T-cell (primary cell): ENCODE results near the gene TMEM69. TPM values are rescaled to one million over a fixed set of nuclear protein-coding genes. Genes with fewer than 3 reads are reported as not detected.

ENCODE experiments used
- ATAC-seq, 4 experiments: fragments of 200-7000 bp in 3 of 4; fragments of 150-1000 bp in 1 of 4; cut with Tn5 transposase; replicated peaks in 1 of 4; 1 replicate in 3 of 4; 2 replicates in 1 of 4; pipeline ENCODE4 v1.10.0; 2021; ENCODE audit warnings: moderate library complexity in 3 of 4, mild to moderate bottlenecking in 2 of 4, moderate number of reproducible peaks in 1 of 4
- CTCF ChIA-PET, 2 donors: fragments of 300-600 bp; sonication (Branson Sonifier 250); formaldehyde crosslinking; loops; one replicate each; lab custom pipeline; 2022; ENCODE audit warnings: antibody characterized with exemption in 2 of 2; lab: Charles Lee
- POLR2A ChIA-PET, 2 donors: fragments of 300-600 bp; sonication (Branson Sonifier 250); formaldehyde crosslinking; loops; one replicate each; lab custom pipeline; 2022; ENCODE audit warnings: antibody characterized with exemption in 2 of 2; lab: Charles Lee
- DNase-seq, 35 experiments: peaks; one replicate each; pipeline versions ENCODE4 v3.0.0 to v3.0.0-alpha.2; 2013 to 2023
- H3K27ac ChIP-seq: one replicate; pipeline ENCODE4 v1.5.1; 2013; ENCODE audit warnings: low read length
- H3K27me3 ChIP-seq, 2 experiments: replicated peaks in 1 of 2; 1 replicate in 1 of 2; 2 replicates in 1 of 2; pipeline versions ENCODE4 v1.6.1 to v1.7.0; 2013; ENCODE audit warnings: low read length in 1 of 2, mixed read lengths in 1 of 2; ENCODE audit not compliant: control insufficient read depth in 2 of 2, insufficient read depth in 2 of 2; ENCODE audit errors: extremely low read depth in 1 of 2
- H3K36me3 ChIP-seq, 2 donors: 1 replicate in 1 of 2; 2 replicates in 1 of 2; pipeline versions ENCODE4 v1.6.1 to v1.7.0; 2013; ENCODE audit warnings: low read length in 1 of 2; ENCODE audit not compliant: control insufficient read depth in 2 of 2, insufficient read depth in 1 of 2; ENCODE audit errors: extremely low read depth in 1 of 2
- H3K4me1 ChIP-seq, 2 experiments: 1 replicate in 1 of 2; 2 replicates in 1 of 2; pipeline versions ENCODE4 v1.6.1 to v1.7.0; 2013; ENCODE audit warnings: low read length in 2 of 2, mixed read lengths in 1 of 2; ENCODE audit not compliant: insufficient read depth in 2 of 2, control insufficient read depth in 1 of 2; ENCODE audit errors: extremely low read depth in 1 of 2
- H3K4me3 ChIP-seq, 2 donors: 1 replicate in 1 of 2; 2 replicates in 1 of 2; pipeline versions ENCODE4 v1.5.1 to v1.7.0; 2013; ENCODE audit warnings: mild to moderate bottlenecking in 2 of 2, low read length in 1 of 2, moderate library complexity in 1 of 2; ENCODE audit not compliant: control insufficient read depth in 1 of 2; ENCODE audit errors: extremely low read depth in 1 of 2
- H3K9me3 ChIP-seq: 2 replicates; pipeline ENCODE4 v1.7.0; 2013
- H3K27ac Mint-ChIP-seq, 2 donors: one replicate each; pipeline ENCODE4 v1.8.0; 2020 to 2021; ENCODE audit warnings: mild to moderate bottlenecking in 2 of 2, mixed read lengths in 2 of 2
- H3K27me3 Mint-ChIP-seq, 2 donors: one replicate each; pipeline ENCODE4 v1.8.0; 2021 to 2022; ENCODE audit warnings: mixed read lengths in 2 of 2
- H3K36me3 Mint-ChIP-seq: one replicate; pipeline ENCODE4 v1.8.0; 2021; ENCODE audit warnings: mixed read lengths
- H3K4me1 Mint-ChIP-seq, 3 donors: one replicate each; pipeline ENCODE4 v1.8.0; 2020 to 2022; ENCODE audit warnings: mixed read lengths in 3 of 3, mild to moderate bottlenecking in 1 of 3
- H3K4me3 Mint-ChIP-seq, 3 donors: one replicate each; pipeline ENCODE4 v1.8.0; 2020 to 2022; ENCODE audit warnings: mild to moderate bottlenecking in 3 of 3, mixed read lengths in 3 of 3, moderate library complexity in 3 of 3
- H3K9me3 Mint-ChIP-seq, 3 donors: one replicate each; pipeline ENCODE4 v1.8.0; 2020 to 2022; ENCODE audit warnings: mixed read lengths in 3 of 3
- WGBS: methylation state at CpG from one replicate; pipeline ENCODE4 v1.1.5; 2013; ENCODE audit warnings: missing lambda C conversion rate; ENCODE audit not compliant: insufficient coverage; 5-methylcytosine and 5-hydroxymethylcytosine counted together
- total RNA-seq, 35 experiments: library from RNA in 6 of 35; stranded (reverse) in 6 of 35; fragments of 120-200 nt in 1 of 35; gene quantifications; one replicate each; pipeline versions ENCODE4 v1.2.1 to v1.2.4 and lab custom pipeline; 2013 to 2026

Gene TMEM69
- total RNA-seq, 5 donors from 2014 or later (not counting 1 experiment from before 2014, with no cell fraction given), result 11.0 to 19.7 (median 16.5) TPM

GRCh38 chr1:45666836-45667235 lies 21.1 kb upstream of the TMEM69 start:
- peaks cover 2 to 18% of the 10 kb centered on the region in 2 experiments for H3K4me1 ChIP-seq
- no CpG with 5 or more reads among the region's 2 CpGs for WGBS
- H3K27me3 ChIP-seq, result no peaks in the 10 kb centered on the region
- peaks cover 0 to 8% of the 10 kb centered on the region in 2 donors for H3K36me3 ChIP-seq
- ATAC-seq, result no peak
- no peaks in the 10 kb centered on the region for H3K27me3 Mint-ChIP-seq
- H3K9me3 ChIP-seq, result no peaks in the 10 kb centered on the region
- no peak overlapping the region for H3K4me3 ChIP-seq
- CTCF ChIA-PET, result interaction anchor here in 1 of 2 donors (0.5 kb wide), 1 partner anchor 10 kb away, joined by 5 read pairs; no protein-coding TSS in a partner anchor
- no peaks in the 10 kb centered on the region for H3K9me3 Mint-ChIP-seq
- H3K4me3 Mint-ChIP-seq, result no peak overlapping the region
- peaks cover 66 to 69% (median 68%) of the 10 kb centered on the region in 3 donors for H3K4me1 Mint-ChIP-seq
- POLR2A ChIA-PET, result no interaction called here
- H3K36me3 Mint-ChIP-seq, result peaks cover 9% of the 10 kb centered on the region
- H3K27ac ChIP-seq, result no peak overlapping the region
- H3K27ac Mint-ChIP-seq, result peak overlapping the region in 1 of 2 donors; percentile 1
- no peak for DNase-seq

DNA sequence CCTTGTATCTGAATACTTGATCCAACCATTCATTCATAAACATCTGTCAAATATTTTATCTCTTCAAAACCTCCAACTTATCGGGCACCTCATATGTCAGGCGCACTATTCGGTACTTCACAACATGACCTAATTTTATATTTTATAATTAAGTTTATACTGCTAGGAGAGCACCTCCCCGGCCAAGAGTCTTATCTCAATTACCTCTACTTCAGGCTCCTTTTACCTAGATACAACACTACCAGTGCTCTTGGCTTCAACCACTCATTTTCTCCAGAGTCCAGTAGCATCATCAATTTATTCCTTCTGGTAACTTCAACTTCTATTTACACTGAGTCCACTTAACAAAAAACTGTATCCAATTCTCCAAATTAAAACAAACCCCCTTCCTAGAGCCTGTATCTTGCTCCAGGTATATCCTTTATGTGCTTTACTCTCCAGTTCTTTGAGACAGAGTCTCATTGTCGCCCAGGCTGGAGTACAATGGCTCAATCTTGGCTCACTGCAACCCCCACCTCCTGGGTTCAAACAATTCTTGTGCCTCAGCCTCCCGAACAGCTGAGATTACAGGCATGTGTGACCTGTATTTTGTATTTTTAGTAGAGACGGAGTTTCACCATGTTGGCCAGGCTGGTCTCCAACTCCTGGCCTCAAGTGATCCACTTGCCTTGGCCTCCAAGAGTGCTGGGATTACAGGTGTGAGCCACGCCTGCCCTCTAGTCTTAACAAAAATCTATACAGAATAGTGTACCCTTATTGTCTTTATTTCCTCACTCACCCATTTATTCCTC lies 20.5 kb upstream of the TMEM69 start:
- Mint-ChIP-seq H3K27ac (peak overlapping the region in 1 of 2 donors; percentile 12), H3K4me3 (no peak overlapping the region), H3K36me3 (peaks cover 9% of the 10 kb centered on the region), H3K4me1 (peaks cover 65 to 68% (median 68%) of the 10 kb centered on the region in 3 donors), H3K9me3 (no peaks in the 10 kb centered on the region), H3K27me3 (no peaks in the 10 kb centered on the region)
- WGBS, result 100% methylated on average over 2 of the region's 8 CpGs
- Histone ChIP-seq H3K4me1 (peaks cover 2 to 18% of the 10 kb centered on the region in 2 experiments), H3K4me3 (no peak overlapping the region), H3K36me3 (peaks cover 0 to 8% of the 10 kb centered on the region in 2 donors), H3K27me3 (no peaks in the 10 kb centered on the region), H3K27ac (no peak overlapping the region), H3K9me3 (no peaks in the 10 kb centered on the region)
- no peak for DNase-seq
- no peak for ATAC-seq
- CTCF ChIA-PET, result interaction anchor here in 1 of 2 donors (0.5 kb wide), 1 partner anchor 9 kb away, joined by 5 read pairs; no protein-coding TSS in a partner anchor
- POLR2A ChIA-PET, result no interaction called here

DNA sequence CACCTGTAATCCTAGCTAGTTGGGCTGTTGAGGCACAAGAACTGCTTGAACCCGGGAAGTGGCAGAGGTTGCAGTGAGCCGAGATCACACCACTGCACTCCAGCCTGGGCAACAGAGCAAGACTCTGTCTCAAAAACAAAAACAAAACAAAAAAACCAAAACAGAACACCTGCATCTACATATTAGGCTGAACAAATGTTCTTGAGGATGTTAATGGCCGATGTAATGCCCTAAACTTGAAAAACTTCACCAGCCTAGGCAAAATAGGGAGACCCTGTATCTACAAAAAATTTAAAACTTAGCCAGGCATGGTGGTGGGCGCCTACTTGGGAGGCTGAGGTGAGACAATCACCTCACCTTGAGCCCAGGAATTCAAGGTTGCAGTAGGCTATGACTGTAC lies 19.5 kb upstream of the TMEM69 start:
- Mint-ChIP-seq H3K9me3 (no peaks in the 10 kb centered on the region), H3K4me1 (peaks cover 66 to 69% (median 68%) of the 10 kb centered on the region in 3 donors), H3K27ac (no peak overlapping the region), H3K27me3 (no peaks in the 10 kb centered on the region), H3K36me3 (peaks cover 13% of the 10 kb centered on the region), H3K4me3 (no peak overlapping the region)
- H3K9me3 ChIP-seq, result no peaks in the 10 kb centered on the region
- H3K27ac ChIP-seq, result no peak overlapping the region
- no peaks in the 10 kb centered on the region for H3K27me3 ChIP-seq
- ATAC-seq, result no peak
- DNase-seq, result no peak
- POLR2A ChIA-PET, result no interaction called here
- no peak overlapping the region for H3K4me3 ChIP-seq
- peaks cover 2 to 18% of the 10 kb centered on the region in 2 experiments for H3K4me1 ChIP-seq
- WGBS, result no CpG with 5 or more reads among the region's 4 CpGs
- CTCF ChIA-PET, result interaction anchor here in 1 of 2 donors (0.6 kb wide), 2 partner anchors 9 to 359 kb away, joined by 4 to 7 read pairs; no protein-coding TSS in a partner anchor
- H3K36me3 ChIP-seq, result peaks cover 0 to 5% of the 10 kb centered on the region in 2 donors

DNA sequence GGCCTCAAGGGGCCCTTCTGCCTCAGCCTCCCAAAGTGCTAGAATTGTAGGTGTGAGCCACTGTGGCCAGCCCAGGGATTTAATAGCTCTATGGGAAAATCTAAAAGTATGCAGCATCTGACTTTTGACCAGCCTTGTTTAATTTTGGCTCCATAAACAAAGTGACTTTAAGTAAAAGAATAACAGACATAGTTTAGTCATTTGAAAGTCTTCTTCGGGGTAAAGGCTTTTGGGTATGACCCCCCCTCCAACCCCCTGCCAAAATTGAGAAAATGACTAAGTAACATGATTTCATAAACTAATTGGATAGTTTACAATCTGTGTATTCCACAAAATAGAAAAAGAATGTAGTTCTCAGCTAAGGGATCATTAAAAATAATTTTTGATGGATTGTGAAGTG lies 18.6 kb upstream of the TMEM69 start:
- DNase-seq, result no peak
- Mint-ChIP-seq H3K4me3 (no peak overlapping the region), H3K27ac (no peak overlapping the region), H3K36me3 (peaks cover 13% of the 10 kb centered on the region), H3K27me3 (no peaks in the 10 kb centered on the region), H3K4me1 (peaks cover 69 to 77% (median 74%) of the 10 kb centered on the region in 3 donors), H3K9me3 (no peaks in the 10 kb centered on the region)
- no peak for ATAC-seq
- WGBS, result no CpG with 5 or more reads among the region's 1 CpG
- Histone ChIP-seq H3K4me1 (peaks cover 2 to 19% of the 10 kb centered on the region in 2 experiments), H3K27ac (no peak overlapping the region), H3K36me3 (peaks cover 0 to 12% of the 10 kb centered on the region in 2 donors), H3K27me3 (no peaks in the 10 kb centered on the region), H3K4me3 (no peak overlapping the region), H3K9me3 (no peaks in the 10 kb centered on the region)
- ChIA-PET CTCF (interaction anchor here in 1 of 2 donors (0.6 kb wide), 2 partner anchors 8 to 208 kb away, joined by 3 to 7 read pairs; no protein-coding TSS in a partner anchor), POLR2A (no interaction called here)

DNA sequence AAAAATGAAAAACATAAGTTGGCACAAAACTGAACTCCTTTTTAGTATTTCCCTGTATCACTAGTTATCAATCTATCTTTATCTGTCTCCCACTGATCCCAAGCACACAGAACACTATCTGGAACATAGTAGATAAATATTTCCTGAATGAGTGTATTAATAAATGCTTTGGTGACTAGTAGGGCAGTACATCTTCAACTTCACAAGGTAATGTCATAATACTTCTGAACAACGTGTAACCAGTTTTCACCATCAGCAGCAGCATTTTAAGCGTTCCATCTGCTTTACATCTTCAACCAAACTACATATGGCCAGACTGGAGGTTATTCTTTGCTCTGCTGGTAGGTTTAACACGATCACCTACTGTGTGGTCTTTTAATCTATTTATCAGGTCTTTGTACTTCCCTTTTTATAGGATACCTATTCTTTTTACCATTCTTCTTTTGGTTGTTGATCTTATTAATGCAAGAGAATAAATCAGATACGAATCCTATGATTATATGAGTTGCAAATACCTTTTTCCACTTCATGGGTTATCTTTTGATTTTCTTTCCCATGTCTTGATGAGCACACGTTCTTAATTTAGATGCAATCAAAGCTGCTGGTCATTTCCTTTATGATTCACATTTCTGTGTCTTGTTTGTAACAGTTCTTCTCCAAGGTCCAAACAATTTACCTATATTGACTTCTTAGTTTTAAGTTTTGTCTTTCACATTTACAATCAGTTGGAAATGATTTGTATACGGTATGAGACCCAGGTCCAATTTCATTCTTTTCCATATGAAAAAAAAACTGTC lies 17.9 kb upstream of the TMEM69 start:
- peaks cover 16% of the 10 kb centered on the region for H3K36me3 Mint-ChIP-seq

GRCh38 chr1:45673956-45674355 lies 14.0 kb upstream of the TMEM69 start:
- H3K27ac ChIP-seq, result no peak overlapping the region
- peaks cover 0 to 17% of the 10 kb centered on the region in 2 donors for H3K36me3 ChIP-seq
- POLR2A ChIA-PET, result interaction anchor here in 1 of 2 donors (0.5 kb wide), 1 partner anchor 35 kb away, joined by 5 read pairs; no protein-coding TSS in a partner anchor
- Mint-ChIP-seq H3K36me3 (peaks cover 7% of the 10 kb centered on the region), H3K4me3 (peak overlapping the region in 1 of 3 donors; percentile 24), H3K9me3 (no peaks in the 10 kb centered on the region), H3K4me1 (peaks cover 82 to 87% (median 84%) of the 10 kb centered on the region in 3 donors), H3K27ac (no peak overlapping the region), H3K27me3 (no peaks in the 10 kb centered on the region)
- CTCF ChIA-PET, result no interaction called here
- ATAC-seq (no peak), DNase-seq (no peak)
- no peaks in the 10 kb centered on the region for H3K27me3 ChIP-seq
- no CpG with 5 or more reads among the region's 4 CpGs for WGBS
- peaks cover 5 to 30% of the 10 kb centered on the region in 2 experiments for H3K4me1 ChIP-seq
- no peak overlapping the region for H3K4me3 ChIP-seq
- no peaks in the 10 kb centered on the region for H3K9me3 ChIP-seq

More for the DNA sequence above, 17.9 kb upstream of the TMEM69 start:
- Mint-ChIP-seq H3K27me3 (no peaks in the 10 kb centered on the region), H3K27ac (peak overlapping the region in 1 of 2 donors; percentile 12), H3K4me3 (no peak overlapping the region), H3K4me1 (peaks cover 76 to 82% (median 79%) of the 10 kb centered on the region in 3 donors), H3K9me3 (no peaks in the 10 kb centered on the region)
- Histone ChIP-seq H3K9me3 (no peaks in the 10 kb centered on the region), H3K27me3 (no peaks in the 10 kb centered on the region), H3K4me3 (no peak overlapping the region), H3K4me1 (peaks cover 2 to 21% of the 10 kb centered on the region in 2 experiments), H3K27ac (no peak overlapping the region), H3K36me3 (peaks cover 0 to 17% of the 10 kb centered on the region in 2 donors)
- ATAC-seq, result no peak
- no peak for DNase-seq
- ChIA-PET POLR2A (interaction anchor here in 1 of 2 donors (0.6 to 0.7 kb wide), 3 partner anchors 10 to 16 kb away, joined by 5 to 10 read pairs (median 10); no protein-coding TSS in a partner anchor), CTCF (interaction anchor here in 1 of 2 donors (0.7 kb wide), 1 partner anchor 63 kb away, joined by 5 read pairs; no protein-coding TSS in a partner anchor)
- no CpG with 5 or more reads among the region's 6 CpGs for WGBS
